Measurements from ENCODE around the gene LBX2.
"Not testable (repeated sequence)": the region's sequence is repeated elsewhere in the genome, so short reads cannot be mapped to it uniquely, and the experiment has no call there.

The LBX2 gene

DNA sequence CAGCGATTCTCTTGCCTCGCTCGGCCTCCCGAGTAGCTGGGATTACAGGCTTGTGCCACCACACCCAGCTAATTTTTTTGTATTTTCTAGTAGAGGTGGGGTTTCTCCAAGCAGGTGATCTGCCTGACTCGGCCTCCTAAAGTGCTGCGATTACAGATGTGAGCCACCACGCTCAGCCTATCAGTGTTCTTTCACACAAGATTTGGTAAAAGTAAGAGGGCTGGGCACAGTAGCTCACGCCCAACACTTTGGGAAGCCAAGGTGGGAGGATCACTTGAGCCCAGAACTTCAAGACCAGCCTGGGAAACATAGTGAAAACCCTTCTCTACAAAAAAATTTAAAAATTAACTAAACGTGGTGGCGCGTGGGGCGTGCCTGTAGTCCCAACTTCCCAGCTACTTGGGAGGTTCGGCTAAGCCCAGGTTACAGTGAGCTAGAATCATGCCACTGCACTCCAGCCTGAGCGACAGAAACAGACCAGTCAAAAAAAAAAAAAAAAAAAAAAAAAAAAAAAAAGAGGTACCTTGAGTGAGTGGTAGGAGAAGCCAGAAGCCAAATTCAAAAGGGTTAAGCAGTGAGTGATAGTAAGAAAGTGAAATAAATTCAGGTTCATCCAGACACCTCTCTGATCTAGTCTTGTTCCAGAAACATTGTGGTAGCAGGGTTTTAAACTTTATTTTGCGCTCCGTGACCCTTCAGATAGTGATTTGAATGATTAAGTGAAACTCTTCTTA is 27.9 kb downstream of the LBX2 start:
- no peak for TF ChIP-seq NFRKB (IDR thresholded peaks at IDR 0.05)
- peak; percentile 89 for TF ChIP-seq ZNF384 (IDR thresholded peaks at IDR 0.05)
- TF ChIP-seq HDGF (IDR thresholded peaks at IDR 0.05; ENCODE audit: borderline replicate concordance): no peak
- no peak for TF ChIP-seq LEF1 (IDR thresholded peaks at IDR 0.05; ENCODE audit: borderline replicate concordance)
- CTCF ChIA-PET: no interaction called here
- POLR2A ChIA-PET: interaction anchor here (1.0 to 5.4 kb wide), 4 partner anchors 11 to 36 kb away, joined by 3 to 62 read pairs (median 27); partner anchors contain the start of genes CCDC142, PCGF1, TTC31 and WBP1
- no peak for DNase-seq (ENCODE audit: extremely low spot score)

DNA sequence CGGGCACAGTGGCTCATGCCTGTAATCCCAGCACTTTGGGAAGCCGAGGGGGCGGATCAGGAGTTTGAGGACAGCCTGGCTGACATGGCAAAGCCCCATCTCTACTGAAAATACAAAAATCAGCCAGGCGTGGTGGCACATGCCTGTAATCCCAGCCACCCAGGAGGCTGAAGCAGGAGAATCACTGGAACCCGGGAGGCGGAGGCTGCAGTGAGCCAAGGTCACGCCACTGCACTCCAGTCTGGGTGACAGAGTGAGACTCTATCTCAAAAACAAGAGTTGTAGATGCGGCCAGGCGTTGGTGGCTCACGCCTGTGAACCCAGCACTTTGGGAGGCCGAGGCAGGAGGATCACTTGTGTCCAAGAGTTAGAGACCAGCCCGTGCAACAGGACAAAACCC is 28.7 kb downstream of the LBX2 start:
- POLR2A ChIA-PET: interaction anchor here (1.0 to 5.4 kb wide), 2 partner anchors 12 to 36 kb away, joined by 3 to 62 read pairs; partner anchors contain the start of genes PCGF1 and WBP1
- CTCF ChIA-PET; DNase-seq (ENCODE audit: extremely low spot score): not testable (repeated sequence)

GRCh38 chr2:74464406-74464805 is 35.0 kb downstream of the LBX2 start:
- no peak for DNase-seq (ENCODE audit: extremely low spot score)
- ChIA-PET CTCF (no interaction called here), POLR2A (interaction anchor here (0.7 to 1.6 kb wide), 7 partner anchors 8 to 44 kb away, joined by 3 to 8 read pairs (median 3); partner anchors contain the start of genes INO80B, MRPL53 and PCGF1)
- TF ChIP-seq L3MBTL2 (conservative IDR thresholded peaks at IDR 0.05) (peak; percentile 52), PKNOX1 (IDR thresholded peaks at IDR 0.05) (no peak)

- TF ChIP-seq SP1 (IDR thresholded peaks at IDR 0.05) (no peak), TARDBP (IDR thresholded peaks at IDR 0.05) (no peak), FOXM1 (IDR thresholded peaks at IDR 0.05; ENCODE audit: borderline replicate concordance) (no peak), LEF1 (IDR thresholded peaks at IDR 0.05; ENCODE audit: borderline replicate concordance) (no peak), CTBP1 (IDR thresholded peaks at IDR 0.05; ENCODE audit: borderline replicate concordance) (no peak), FOXK2 (IDR thresholded peaks at IDR 0.05) (no peak), L3MBTL2 (conservative IDR thresholded peaks at IDR 0.05) (no peak), HDGF (IDR thresholded peaks at IDR 0.05; ENCODE audit: borderline replicate concordance) (no peak), ZNF384 (IDR thresholded peaks at IDR 0.05) (no peak), FOXA1 (IDR thresholded peaks at IDR 0.05) (no peak), ELF4 (IDR thresholded peaks at IDR 0.05) (no peak), PKNOX1 (IDR thresholded peaks at IDR 0.05) (no peak), ARNT (IDR thresholded peaks at IDR 0.05) (no peak)
- CTCF ChIA-PET: no interaction called here
- no peak for DNase-seq (ENCODE audit: extremely low spot score)
- POLR2A ChIA-PET: no interaction called here
Observed at GRCh38 chr2:74462786-74463105, 36.7 kb downstream of the LBX2 start.

DNA sequence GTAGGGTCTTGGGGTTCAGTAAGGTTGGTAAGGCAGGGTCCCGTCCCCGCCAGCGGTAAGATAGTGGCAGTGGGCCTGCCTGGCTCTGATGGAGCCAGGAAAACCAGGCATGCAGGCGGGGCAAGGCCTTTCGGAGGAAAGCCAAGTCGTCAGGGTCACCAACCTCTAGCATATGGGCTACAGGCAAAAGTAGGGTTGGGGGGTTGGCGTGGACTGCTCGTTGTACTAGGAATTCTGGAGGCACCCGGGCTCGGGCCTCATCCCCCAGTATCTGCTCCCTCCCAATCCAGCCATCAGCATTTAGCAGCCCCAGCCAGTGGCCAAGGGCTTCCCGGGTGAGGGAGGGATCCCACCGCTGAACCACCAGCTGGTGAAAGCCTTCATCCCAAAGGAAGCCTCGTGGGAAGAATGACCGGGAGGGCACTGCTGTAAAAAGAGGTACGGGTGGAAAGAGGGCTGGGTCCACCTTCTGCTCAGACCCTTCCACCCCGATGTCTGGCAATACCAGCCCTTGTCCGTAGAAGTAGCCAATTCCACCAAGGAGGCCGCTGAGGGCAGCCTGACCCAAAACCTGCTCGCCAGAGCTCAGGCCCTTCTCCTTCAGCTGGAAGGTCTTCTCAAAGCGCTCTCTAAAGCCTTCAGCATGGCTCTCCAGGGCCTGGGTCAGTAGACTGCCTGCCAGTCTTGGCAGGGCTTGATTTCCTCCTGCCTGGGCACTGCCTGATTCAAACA is 37.2 kb downstream of the LBX2 start:
- DNase-seq (ENCODE audit: extremely low spot score): no peak
- ChIA-PET CTCF (no interaction called here), POLR2A (interaction anchor here (0.7 to 0.9 kb wide), 3 partner anchors 10 to 21 kb away, joined by 3 to 4 read pairs (median 3); partner anchors contain the start of genes CCDC142, MRPL53 and TTC31)
- TF ChIP-seq L3MBTL2 (conservative IDR thresholded peaks at IDR 0.05) (no peak), NFRKB (IDR thresholded peaks at IDR 0.05) (no peak), SP1 (IDR thresholded peaks at IDR 0.05) (no peak), TARDBP (IDR thresholded peaks at IDR 0.05) (no peak), ZNF384 (IDR thresholded peaks at IDR 0.05) (no peak), PKNOX1 (IDR thresholded peaks at IDR 0.05) (no peak), LEF1 (IDR thresholded peaks at IDR 0.05; ENCODE audit: borderline replicate concordance) (no peak), BHLHE40 (IDR thresholded peaks at IDR 0.05; ENCODE audit: borderline replicate concordance) (no peak), FOXM1 (IDR thresholded peaks at IDR 0.05; ENCODE audit: borderline replicate concordance) (no peak), ELF4 (IDR thresholded peaks at IDR 0.05) (no peak), HDGF (IDR thresholded peaks at IDR 0.05; ENCODE audit: borderline replicate concordance) (no peak), ARNT (IDR thresholded peaks at IDR 0.05) (no peak)

DNA sequence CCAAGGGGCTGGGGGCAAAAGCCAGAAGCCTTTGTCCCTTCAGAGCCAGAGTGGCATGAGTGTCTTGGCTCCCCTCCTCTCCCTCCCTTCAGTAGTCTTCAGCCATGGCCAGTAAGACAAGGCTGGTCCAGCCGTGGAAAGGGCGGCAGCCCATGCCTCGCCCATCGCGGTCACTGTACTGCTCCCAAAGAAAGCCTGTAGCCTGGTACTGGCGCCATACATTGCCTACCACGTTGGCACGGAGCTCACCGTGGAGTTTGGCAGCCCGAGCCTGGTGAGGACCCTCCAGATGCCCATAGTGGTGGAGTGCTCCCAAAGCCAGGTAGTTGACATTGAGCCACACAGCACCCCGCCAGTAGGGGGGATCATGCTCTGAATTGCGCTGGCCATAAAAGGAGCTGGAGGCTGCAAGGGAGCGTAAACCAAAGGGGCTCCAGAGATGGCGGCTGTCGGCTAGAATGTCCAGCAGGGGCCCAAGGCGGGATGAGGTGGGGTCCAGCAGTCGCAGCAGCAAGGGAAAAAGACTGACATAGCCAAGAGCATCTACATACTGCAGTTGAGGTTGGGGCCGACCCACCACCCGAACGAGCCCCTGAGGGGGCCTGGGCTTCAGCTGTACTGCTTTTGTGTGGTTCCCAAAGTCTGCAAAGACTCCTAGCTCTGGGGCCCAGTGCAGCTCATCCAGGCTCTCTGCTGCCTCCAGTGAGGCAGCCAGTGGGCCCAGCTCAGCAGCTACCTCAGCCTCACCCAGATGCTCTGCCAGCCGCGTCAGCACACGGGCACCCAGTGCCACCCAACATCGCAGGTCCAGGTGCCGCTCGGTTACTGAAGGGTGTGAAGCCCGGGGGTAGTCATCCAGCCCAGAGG is 38.0 kb downstream of the LBX2 start:
- ChIA-PET CTCF (no interaction called here), POLR2A (interaction anchor here (0.6 to 0.9 kb wide), 4 partner anchors 11 to 454 kb away, joined by 3 to 4 read pairs (median 3); partner anchors contain the start of genes CCDC142, MRPL53 and TTC31)
- TF ChIP-seq LEF1 (IDR thresholded peaks at IDR 0.05; ENCODE audit: borderline replicate concordance) (no peak), BHLHE40 (IDR thresholded peaks at IDR 0.05; ENCODE audit: borderline replicate concordance) (no peak), FOXK2 (IDR thresholded peaks at IDR 0.05) (no peak), FOXM1 (IDR thresholded peaks at IDR 0.05; ENCODE audit: borderline replicate concordance) (no peak), L3MBTL2 (conservative IDR thresholded peaks at IDR 0.05) (no peak), PKNOX1 (IDR thresholded peaks at IDR 0.05) (no peak), CTBP1 (IDR thresholded peaks at IDR 0.05; ENCODE audit: borderline replicate concordance) (no peak), ARNT (IDR thresholded peaks at IDR 0.05) (no peak), NFRKB (IDR thresholded peaks at IDR 0.05) (no peak), SUZ12 (IDR thresholded peaks at IDR 0.05) (no peak), HDGF (IDR thresholded peaks at IDR 0.05; ENCODE audit: borderline replicate concordance) (no peak), FOXA1 (IDR thresholded peaks at IDR 0.05) (no peak), SP1 (IDR thresholded peaks at IDR 0.05) (no peak), ELF4 (IDR thresholded peaks at IDR 0.05) (no peak), ZNF384 (IDR thresholded peaks at IDR 0.05) (no peak), TARDBP (IDR thresholded peaks at IDR 0.05) (no peak)
- DNase-seq (ENCODE audit: extremely low spot score): no peak

DNA sequence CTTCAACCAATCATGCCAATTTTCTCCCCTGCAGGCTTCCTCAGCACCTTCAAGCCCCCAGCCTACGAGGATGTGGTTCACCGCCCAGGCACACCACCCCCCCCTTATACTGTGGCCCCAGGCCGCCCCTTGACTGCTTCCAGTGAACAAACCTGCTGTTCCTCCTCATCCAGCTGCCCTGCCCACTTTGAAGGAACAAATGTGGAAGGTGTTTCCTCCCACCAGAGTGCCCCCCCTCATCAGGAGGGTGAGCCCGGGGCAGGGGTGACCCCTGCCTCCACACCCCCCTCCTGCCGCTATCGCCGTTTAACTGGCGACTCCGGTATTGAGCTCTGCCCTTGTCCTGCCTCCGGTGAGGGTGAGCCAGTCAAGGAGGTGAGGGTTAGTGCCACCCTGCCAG is 39.2 kb downstream of the LBX2 start:
- POLR2A ChIA-PET: interaction anchor here (4.6 kb wide), 1 partner anchor 13 kb away, joined by 62 read pairs; the partner anchor contains the start of gene MRPL53
- CTCF ChIA-PET; DNase-seq (ENCODE audit: extremely low spot score): not testable (repeated sequence)

DNA sequence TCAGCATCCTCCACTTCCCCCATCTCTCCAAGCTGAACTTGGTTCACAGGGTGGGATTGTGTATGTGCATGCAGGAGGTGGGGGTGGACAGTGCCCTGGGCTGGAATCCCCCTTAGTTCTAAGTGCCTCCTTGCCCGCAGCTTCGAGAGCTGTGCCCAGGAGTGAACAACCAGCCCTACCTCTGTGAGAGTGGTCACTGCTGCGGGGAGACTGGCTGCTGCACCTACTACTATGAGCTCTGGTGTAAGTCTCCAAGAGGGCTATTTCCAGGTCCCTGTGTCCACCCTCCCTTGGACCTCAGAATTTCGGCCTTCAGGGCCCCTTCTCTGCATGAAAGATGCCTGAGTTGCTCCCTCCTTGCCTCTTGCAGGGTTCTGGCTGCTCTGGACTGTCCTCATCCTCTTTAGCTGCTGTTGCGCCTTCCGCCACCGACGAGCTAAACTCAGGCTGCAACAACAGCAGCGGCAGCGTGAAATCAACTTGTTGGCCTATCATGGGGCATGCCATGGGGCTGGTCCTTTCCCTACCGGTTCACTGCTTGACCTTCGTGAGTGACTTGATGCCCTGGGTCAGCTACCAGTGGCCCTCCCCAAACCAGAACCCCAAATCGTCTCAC is 39.8 kb downstream of the LBX2 start:
- DNase-seq (ENCODE audit: extremely low spot score); CTCF ChIA-PET: not testable (repeated sequence)
- POLR2A ChIA-PET: interaction anchor here (1.3 to 8.2 kb wide), 8 partner anchors 8 to 132 kb away, joined by 3 to 81 read pairs (median 17); partner anchors contain the start of genes AUP1, CCDC142, HTRA2 and MRPL53

All from HEK293T (cell line).